ENCODE data around the gene GAL3ST1. TPM values are rescaled to one million over a fixed set of nuclear protein-coding genes. Genes with fewer than 3 reads are reported as not detected.

The GAL3ST1 gene
- total RNA-seq, 1 experiment from 2014 or later, result 8.9 TPM

DNA sequence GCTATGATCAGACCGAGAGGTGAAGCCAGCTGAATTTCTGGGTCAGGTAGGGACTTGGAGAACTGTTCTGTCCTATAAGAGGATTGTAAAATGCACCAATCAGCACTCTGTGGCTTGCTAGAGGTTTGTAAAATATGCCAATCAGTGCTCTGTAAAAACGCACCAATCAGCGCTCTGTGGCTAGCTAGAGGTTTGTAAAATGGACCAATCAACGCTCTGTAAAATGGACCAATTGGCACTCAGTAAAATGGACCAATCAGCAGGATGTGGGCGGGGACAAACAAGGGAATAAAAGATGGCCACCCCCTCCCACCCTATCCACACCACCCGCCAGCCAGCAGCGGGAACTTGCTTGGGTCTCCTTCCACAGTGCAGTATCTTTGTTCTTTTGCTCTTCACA lies 62.6 kb downstream of the GAL3ST1 start:
- no peak overlapping the region for H3K4me3 Mint-ChIP-seq (ENCODE audit: unreplicated experiment)
- no peaks in the 10 kb centered on the region for H3K4me1 ChIP-seq
- intact Hi-C loops (cut with micrococcal nuclease; ENCODE audit: unreplicated experiment), result no loop called here
- H3K36me3 Mint-ChIP-seq (ENCODE audit: insufficient read depth, unreplicated experiment), result no peaks in the 10 kb centered on the region
- no peak overlapping the region for H3K27ac Mint-ChIP-seq (ENCODE audit: unreplicated experiment)
- TF ChIP-seq CTCF (IDR thresholded peaks at IDR 0.05; ENCODE audit: insufficient read depth in 1 of 2, low read depth in 1 of 2, low read length in 1 of 2, severe bottlenecking in 1 of 2, unreplicated experiment in 1 of 2), result no peak
- H3K9me3 ChIP-seq, result no peaks in the 10 kb centered on the region
- no peaks in the 10 kb centered on the region for H3K27me3 Mint-ChIP-seq (ENCODE audit: insufficient read depth, unreplicated experiment)
- no TSS peak for BruUV-seq (replicated peaks)
- POLR2A ChIA-PET, result no interaction called here
- DNase-seq, result no peak
- CTCF ChIA-PET, result no interaction called here
- no peak overlapping the region for H3K4me3 ChIP-seq (ENCODE audit: low read depth, low read length)
- H3K4me1 Mint-ChIP-seq (ENCODE audit: low read depth, unreplicated experiment), result peaks cover 9% of the 10 kb centered on the region
- no peaks in the 10 kb centered on the region for H3K36me3 ChIP-seq (ENCODE audit: control insufficient read depth, insufficient read depth, low read length)
- H3K27me3 ChIP-seq (replicated peaks; ENCODE audit: control insufficient read depth, insufficient read depth, low read length), result no peaks in the 10 kb centered on the region
- no peaks in the 10 kb centered on the region for H3K9me3 Mint-ChIP-seq (ENCODE audit: unreplicated experiment)

DNA sequence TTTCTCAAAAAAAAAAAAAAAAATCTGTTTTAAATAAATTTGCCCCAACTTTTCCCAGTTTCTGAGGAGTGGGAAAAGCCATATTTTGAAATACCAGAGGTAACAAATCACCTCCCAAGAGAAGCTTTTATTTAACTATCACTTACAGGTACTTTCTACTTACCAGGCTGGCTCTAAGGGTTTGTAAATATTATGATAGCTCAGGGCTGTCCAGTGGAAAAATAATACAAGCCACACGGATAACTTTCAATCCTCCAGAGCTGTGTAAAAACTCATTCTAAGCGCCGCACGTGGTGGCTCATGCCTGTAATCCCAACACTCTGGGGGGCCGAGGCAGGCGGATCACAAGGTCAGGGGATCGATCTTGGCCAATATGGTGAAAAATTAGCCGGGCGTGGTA lies 63.4 kb downstream of the GAL3ST1 start:
- ChIA-PET CTCF (no interaction called here), POLR2A (no interaction called here)
- no peaks in the 10 kb centered on the region for H3K36me3 ChIP-seq (ENCODE audit: control insufficient read depth, insufficient read depth, low read length)
- H3K4me3 Mint-ChIP-seq (ENCODE audit: unreplicated experiment), result no peak overlapping the region
- H3K9me3 ChIP-seq, result no peaks in the 10 kb centered on the region
- no peak overlapping the region for H3K4me3 ChIP-seq (ENCODE audit: low read depth, low read length)
- no TSS peak for BruUV-seq (replicated peaks)
- no peak overlapping the region for H3K27ac Mint-ChIP-seq (ENCODE audit: unreplicated experiment)
- DNase-seq, result no peak
- no peaks in the 10 kb centered on the region for H3K36me3 Mint-ChIP-seq (ENCODE audit: insufficient read depth, unreplicated experiment)
- H3K4me1 Mint-ChIP-seq (ENCODE audit: low read depth, unreplicated experiment), result peaks cover 4% of the 10 kb centered on the region
- no peaks in the 10 kb centered on the region for H3K9me3 Mint-ChIP-seq (ENCODE audit: unreplicated experiment)
- no peak for TF ChIP-seq CTCF (IDR thresholded peaks at IDR 0.05; ENCODE audit: insufficient read depth in 1 of 2, low read depth in 1 of 2, low read length in 1 of 2, severe bottlenecking in 1 of 2, unreplicated experiment in 1 of 2)
- no peaks in the 10 kb centered on the region for H3K27me3 ChIP-seq (replicated peaks; ENCODE audit: control insufficient read depth, insufficient read depth, low read length)
- peaks cover 3% of the 10 kb centered on the region for H3K27me3 Mint-ChIP-seq (ENCODE audit: insufficient read depth, unreplicated experiment)
- H3K4me1 ChIP-seq, result no peaks in the 10 kb centered on the region
- intact Hi-C loops (cut with micrococcal nuclease; ENCODE audit: unreplicated experiment), result no loop called here

GRCh38 chr22:30508216-30508615 lies 66.2 kb downstream of the GAL3ST1 start:
- H3K4me1 Mint-ChIP-seq (ENCODE audit: low read depth, unreplicated experiment), result no peaks in the 10 kb centered on the region

More at GRCh38 chr22:30508216-30508615, 66.2 kb downstream of the GAL3ST1 start:
- H3K4me1 ChIP-seq, result no peaks in the 10 kb centered on the region
- no peak overlapping the region for H3K27ac Mint-ChIP-seq (ENCODE audit: unreplicated experiment)
- no peak overlapping the region for H3K4me3 Mint-ChIP-seq (ENCODE audit: unreplicated experiment)
- H3K9me3 Mint-ChIP-seq (ENCODE audit: unreplicated experiment), result no peaks in the 10 kb centered on the region
- no TSS peak for BruUV-seq (replicated peaks)
- no peak overlapping the region for H3K4me3 ChIP-seq (ENCODE audit: low read depth, low read length)
- no peaks in the 10 kb centered on the region for H3K9me3 ChIP-seq
- H3K36me3 Mint-ChIP-seq (ENCODE audit: insufficient read depth, unreplicated experiment), result no peaks in the 10 kb centered on the region
- H3K36me3 ChIP-seq (ENCODE audit: control insufficient read depth, insufficient read depth, low read length), result no peaks in the 10 kb centered on the region
- H3K27me3 Mint-ChIP-seq (ENCODE audit: insufficient read depth, unreplicated experiment), result peaks cover 3% of the 10 kb centered on the region
- no peak for DNase-seq
- no peaks in the 10 kb centered on the region for H3K27me3 ChIP-seq (replicated peaks; ENCODE audit: control insufficient read depth, insufficient read depth, low read length)
- TF ChIP-seq CTCF (IDR thresholded peaks at IDR 0.05; ENCODE audit: insufficient read depth in 1 of 2, low read depth in 1 of 2, low read length in 1 of 2, severe bottlenecking in 1 of 2, unreplicated experiment in 1 of 2), result no peak
- intact Hi-C loops (cut with micrococcal nuclease; ENCODE audit: unreplicated experiment), result no loop called here
- POLR2A ChIA-PET, result no interaction called here
- CTCF ChIA-PET, result no interaction called here
